WTC11 (cell line): ENCODE results near the gene LIMS2.

Source experiments
- ARID4B ChIP-seq: sonication (generic); formaldehyde crosslinking; IDR thresholded peaks from 2 replicates; pipeline ENCODE4 v1.8.0; 2023; ENCODE audit warnings: missing genetic modification reagents, mild to moderate bottlenecking, borderline replicate concordance
- ATF3 ChIP-seq: sonication (generic); formaldehyde crosslinking; conservative IDR thresholded peaks from 2 replicates; pipeline ENCODE4 v1.8.1; 2022; ENCODE audit warnings: mild to moderate bottlenecking, missing genetic modification reagents
- CREB1 ChIP-seq: sonication (generic); formaldehyde crosslinking; IDR thresholded peaks from 2 replicates; pipeline ENCODE4 v1.8.0; 2023; ENCODE audit warnings: mild to moderate bottlenecking, missing genetic modification reagents
- HMGA2 ChIP-seq: fragments of 250-450 bp; sonication (Bioruptor Pico); IDR thresholded peaks from 2 replicates; pipeline ENCODE4 v1.4.0; 2021; ENCODE audit warnings: mild to moderate bottlenecking, moderate library complexity
- NR2C2 ChIP-seq: sonication (generic); formaldehyde crosslinking; IDR thresholded peaks from 2 replicates; pipeline ENCODE4 v1.8.0; 2022; ENCODE audit warnings: mild to moderate bottlenecking, missing genetic modification reagents
- NR3C1 ChIP-seq: sonication (generic); formaldehyde crosslinking; conservative IDR thresholded peaks from 2 replicates; pipeline ENCODE4 v1.8.1; 2023; ENCODE audit warnings: low read depth, mild to moderate bottlenecking, missing genetic modification reagents
- TP53 ChIP-seq: sonication (generic); formaldehyde crosslinking; IDR thresholded peaks from 2 replicates; pipeline ENCODE4 v1.8.1; 2023; ENCODE audit warnings: mild to moderate bottlenecking, missing genetic modification reagents
- USF2 ChIP-seq: sonication (generic); formaldehyde crosslinking; IDR thresholded peaks from 2 replicates; pipeline ENCODE4 v1.8.1; 2023; ENCODE audit warnings: mild to moderate bottlenecking, missing genetic modification reagents, moderate library complexity
- ZBTB21 ChIP-seq: sonication (generic); formaldehyde crosslinking; IDR thresholded peaks from 2 replicates; pipeline ENCODE4 v1.8.1; 2023; ENCODE audit warnings: mild to moderate bottlenecking, missing genetic modification reagents, borderline replicate concordance
- ZNF317 ChIP-seq: sonication (generic); formaldehyde crosslinking; IDR thresholded peaks from 2 replicates; pipeline ENCODE4 v1.8.1; 2023; ENCODE audit warnings: low read depth, mild to moderate bottlenecking, moderate library complexity, missing genetic modification reagents, borderline replicate concordance
- TF ChIP-seq, protein P1 (sequence below): fragments of 200-600 bp; IDR thresholded peaks from 2 replicates; pipeline ENCODE4 v1.8.0; 2022; ENCODE audit warnings: antibody characterized with exemption
- TF ChIP-seq, protein P2 (sequence below): sonication (generic); formaldehyde crosslinking; IDR thresholded peaks from 2 replicates; pipeline ENCODE4 v1.8.1; 2023; ENCODE audit warnings: mild to moderate bottlenecking, missing genetic modification reagents, borderline replicate concordance
- TF ChIP-seq, protein P3 (sequence below): sonication (generic); formaldehyde crosslinking; IDR thresholded peaks from 2 replicates; pipeline ENCODE4 v1.8.0; 2022; ENCODE audit warnings: mild to moderate bottlenecking, missing genetic modification reagents
- TF ChIP-seq, protein P4 (sequence below): sonication (generic); formaldehyde crosslinking; IDR thresholded peaks from 2 replicates; pipeline ENCODE4 v1.8.0; 2023; ENCODE audit warnings: mild to moderate bottlenecking, missing genetic modification reagents

DNA sequence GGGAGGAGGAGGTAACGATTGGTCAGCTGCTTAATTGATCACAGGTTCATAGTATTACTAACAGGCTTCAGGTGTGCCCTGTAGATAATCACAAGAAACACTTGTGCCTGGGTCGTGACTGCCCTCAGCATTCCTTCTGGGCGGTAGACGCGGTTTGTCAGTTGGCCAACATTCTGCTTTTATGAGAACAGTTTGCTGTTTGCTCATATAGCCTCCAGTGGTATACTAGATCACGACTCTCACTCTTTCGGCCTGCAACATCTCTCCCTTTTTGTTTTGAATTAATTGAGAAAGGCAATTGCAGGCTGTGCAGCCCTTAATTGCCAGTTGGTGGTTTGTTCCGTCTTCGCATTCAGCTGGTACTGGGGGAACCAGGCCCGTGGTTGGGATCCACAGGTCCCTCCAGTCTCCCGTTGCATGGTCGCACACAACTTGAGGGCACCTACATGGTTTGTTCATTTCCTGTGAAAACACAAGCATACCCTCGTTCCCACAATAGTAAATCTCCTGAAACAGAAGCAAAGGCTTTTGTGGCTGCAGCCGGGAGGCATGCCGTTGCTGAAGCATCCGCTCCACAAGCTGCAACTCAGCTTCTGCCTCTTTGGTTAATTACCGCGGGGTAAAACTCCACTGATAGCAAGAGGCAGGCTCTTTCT is 59.7 kb downstream of the LIMS2 start:
- no peak for TF ChIP-seq USF2 (CRISPR knock-in tag)
- TF ChIP-seq ZNF317 (CRISPR knock-in tag) = no peak
- TF ChIP-seq, protein P1, sequence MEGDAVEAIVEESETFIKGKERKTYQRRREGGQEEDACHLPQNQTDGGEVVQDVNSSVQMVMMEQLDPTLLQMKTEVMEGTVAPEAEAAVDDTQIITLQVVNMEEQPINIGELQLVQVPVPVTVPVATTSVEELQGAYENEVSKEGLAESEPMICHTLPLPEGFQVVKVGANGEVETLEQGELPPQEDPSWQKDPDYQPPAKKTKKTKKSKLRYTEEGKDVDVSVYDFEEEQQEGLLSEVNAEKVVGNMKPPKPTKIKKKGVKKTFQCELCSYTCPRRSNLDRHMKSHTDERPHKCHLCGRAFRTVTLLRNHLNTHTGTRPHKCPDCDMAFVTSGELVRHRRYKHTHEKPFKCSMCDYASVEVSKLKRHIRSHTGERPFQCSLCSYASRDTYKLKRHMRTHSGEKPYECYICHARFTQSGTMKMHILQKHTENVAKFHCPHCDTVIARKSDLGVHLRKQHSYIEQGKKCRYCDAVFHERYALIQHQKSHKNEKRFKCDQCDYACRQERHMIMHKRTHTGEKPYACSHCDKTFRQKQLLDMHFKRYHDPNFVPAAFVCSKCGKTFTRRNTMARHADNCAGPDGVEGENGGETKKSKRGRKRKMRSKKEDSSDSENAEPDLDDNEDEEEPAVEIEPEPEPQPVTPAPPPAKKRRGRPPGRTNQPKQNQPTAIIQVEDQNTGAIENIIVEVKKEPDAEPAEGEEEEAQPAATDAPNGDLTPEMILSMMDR = no peak
- TF ChIP-seq CREB1 (CRISPR knock-in tag) = no peak
- TF ChIP-seq ATF3 (CRISPR knock-in tag) = no peak
- TF ChIP-seq TP53 (CRISPR knock-in tag) = no peak
- TF ChIP-seq ARID4B (CRISPR knock-in tag) = no peak
- TF ChIP-seq HMGA2 (CRISPR knock-in tag) = no peak
- TF ChIP-seq, protein P2, sequence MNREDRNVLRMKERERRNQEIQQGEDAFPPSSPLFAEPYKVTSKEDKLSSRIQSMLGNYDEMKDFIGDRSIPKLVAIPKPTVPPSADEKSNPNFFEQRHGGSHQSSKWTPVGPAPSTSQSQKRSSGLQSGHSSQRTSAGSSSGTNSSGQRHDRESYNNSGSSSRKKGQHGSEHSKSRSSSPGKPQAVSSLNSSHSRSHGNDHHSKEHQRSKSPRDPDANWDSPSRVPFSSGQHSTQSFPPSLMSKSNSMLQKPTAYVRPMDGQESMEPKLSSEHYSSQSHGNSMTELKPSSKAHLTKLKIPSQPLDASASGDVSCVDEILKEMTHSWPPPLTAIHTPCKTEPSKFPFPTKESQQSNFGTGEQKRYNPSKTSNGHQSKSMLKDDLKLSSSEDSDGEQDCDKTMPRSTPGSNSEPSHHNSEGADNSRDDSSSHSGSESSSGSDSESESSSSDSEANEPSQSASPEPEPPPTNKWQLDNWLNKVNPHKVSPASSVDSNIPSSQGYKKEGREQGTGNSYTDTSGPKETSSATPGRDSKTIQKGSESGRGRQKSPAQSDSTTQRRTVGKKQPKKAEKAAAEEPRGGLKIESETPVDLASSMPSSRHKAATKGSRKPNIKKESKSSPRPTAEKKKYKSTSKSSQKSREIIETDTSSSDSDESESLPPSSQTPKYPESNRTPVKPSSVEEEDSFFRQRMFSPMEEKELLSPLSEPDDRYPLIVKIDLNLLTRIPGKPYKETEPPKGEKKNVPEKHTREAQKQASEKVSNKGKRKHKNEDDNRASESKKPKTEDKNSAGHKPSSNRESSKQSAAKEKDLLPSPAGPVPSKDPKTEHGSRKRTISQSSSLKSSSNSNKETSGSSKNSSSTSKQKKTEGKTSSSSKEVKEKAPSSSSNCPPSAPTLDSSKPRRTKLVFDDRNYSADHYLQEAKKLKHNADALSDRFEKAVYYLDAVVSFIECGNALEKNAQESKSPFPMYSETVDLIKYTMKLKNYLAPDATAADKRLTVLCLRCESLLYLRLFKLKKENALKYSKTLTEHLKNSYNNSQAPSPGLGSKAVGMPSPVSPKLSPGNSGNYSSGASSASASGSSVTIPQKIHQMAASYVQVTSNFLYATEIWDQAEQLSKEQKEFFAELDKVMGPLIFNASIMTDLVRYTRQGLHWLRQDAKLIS = no peak
- TF ChIP-seq, protein P3, sequence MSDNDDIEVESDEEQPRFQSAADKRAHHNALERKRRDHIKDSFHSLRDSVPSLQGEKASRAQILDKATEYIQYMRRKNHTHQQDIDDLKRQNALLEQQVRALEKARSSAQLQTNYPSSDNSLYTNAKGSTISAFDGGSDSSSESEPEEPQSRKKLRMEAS (CRISPR knock-in tag) = no peak
- TF ChIP-seq, protein P4, sequence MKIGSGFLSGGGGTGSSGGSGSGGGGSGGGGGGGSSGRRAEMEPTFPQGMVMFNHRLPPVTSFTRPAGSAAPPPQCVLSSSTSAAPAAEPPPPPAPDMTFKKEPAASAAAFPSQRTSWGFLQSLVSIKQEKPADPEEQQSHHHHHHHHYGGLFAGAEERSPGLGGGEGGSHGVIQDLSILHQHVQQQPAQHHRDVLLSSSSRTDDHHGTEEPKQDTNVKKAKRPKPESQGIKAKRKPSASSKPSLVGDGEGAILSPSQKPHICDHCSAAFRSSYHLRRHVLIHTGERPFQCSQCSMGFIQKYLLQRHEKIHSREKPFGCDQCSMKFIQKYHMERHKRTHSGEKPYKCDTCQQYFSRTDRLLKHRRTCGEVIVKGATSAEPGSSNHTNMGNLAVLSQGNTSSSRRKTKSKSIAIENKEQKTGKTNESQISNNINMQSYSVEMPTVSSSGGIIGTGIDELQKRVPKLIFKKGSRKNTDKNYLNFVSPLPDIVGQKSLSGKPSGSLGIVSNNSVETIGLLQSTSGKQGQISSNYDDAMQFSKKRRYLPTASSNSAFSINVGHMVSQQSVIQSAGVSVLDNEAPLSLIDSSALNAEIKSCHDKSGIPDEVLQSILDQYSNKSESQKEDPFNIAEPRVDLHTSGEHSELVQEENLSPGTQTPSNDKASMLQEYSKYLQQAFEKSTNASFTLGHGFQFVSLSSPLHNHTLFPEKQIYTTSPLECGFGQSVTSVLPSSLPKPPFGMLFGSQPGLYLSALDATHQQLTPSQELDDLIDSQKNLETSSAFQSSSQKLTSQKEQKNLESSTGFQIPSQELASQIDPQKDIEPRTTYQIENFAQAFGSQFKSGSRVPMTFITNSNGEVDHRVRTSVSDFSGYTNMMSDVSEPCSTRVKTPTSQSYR = no peak
- TF ChIP-seq ZBTB21 (CRISPR knock-in tag) = no peak
- no peak for TF ChIP-seq NR3C1 (CRISPR knock-in tag)
- no peak for TF ChIP-seq NR2C2 (CRISPR knock-in tag)
